NCI-H1105 treated with DMSO at 0.1 percent for 48 hours (cell line): ENCODE measurements around the gene CLK3.
A peak's percentile ranks its signal among the peaks of the same experiment; 100 is the strongest.

Experiments used
- DNase-seq: peaks from one replicate; lab custom pipeline; 2025; lab: John Stamatoyannopoulos, UW

The CLK3 gene

DNA sequence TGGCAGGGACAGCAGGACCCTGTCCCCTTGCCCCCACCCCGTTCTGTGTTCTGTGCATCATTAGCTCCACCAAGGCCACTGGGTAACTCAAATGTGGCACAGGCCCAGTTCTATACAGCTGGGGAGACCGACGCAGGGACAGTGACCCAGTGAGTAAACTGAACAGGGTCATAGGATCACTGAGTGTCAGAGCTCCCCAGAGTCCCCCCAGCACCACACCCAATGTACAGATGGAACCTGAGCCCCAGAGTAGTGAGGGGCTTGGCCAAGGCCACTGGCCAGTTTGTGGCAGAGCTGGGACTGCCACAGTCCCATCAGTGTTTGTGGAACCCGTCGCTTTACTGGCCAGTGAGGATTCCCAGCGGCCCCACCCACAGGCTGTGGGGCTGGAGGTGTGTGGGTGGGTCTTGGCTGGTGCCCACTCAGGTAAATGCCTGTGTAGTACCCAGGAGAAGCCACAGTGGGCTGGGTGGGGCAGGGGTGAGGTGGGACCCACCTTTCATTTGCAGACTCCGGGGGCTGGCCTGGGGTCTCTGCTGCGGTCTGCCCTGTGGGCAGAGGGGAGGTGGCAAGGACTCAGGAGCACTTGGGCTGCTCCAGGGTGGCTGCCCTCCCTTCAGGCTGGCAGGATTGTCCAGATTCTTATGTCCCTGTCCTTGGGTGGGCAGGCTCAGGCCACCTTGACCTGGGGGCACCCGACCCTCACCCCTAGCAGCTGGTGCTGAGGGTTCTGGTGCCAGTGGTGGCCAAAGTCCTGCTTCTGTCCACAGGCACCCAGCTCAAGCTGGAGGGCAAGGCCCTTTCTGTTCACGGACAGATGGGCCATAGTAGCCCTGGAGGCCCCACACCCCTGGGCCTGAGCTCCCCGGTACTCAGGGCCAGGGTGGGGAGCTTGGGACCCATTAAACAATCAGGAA is 11.6 kb upstream of the CLK3 start:
- no peak for DNase-seq

DNA sequence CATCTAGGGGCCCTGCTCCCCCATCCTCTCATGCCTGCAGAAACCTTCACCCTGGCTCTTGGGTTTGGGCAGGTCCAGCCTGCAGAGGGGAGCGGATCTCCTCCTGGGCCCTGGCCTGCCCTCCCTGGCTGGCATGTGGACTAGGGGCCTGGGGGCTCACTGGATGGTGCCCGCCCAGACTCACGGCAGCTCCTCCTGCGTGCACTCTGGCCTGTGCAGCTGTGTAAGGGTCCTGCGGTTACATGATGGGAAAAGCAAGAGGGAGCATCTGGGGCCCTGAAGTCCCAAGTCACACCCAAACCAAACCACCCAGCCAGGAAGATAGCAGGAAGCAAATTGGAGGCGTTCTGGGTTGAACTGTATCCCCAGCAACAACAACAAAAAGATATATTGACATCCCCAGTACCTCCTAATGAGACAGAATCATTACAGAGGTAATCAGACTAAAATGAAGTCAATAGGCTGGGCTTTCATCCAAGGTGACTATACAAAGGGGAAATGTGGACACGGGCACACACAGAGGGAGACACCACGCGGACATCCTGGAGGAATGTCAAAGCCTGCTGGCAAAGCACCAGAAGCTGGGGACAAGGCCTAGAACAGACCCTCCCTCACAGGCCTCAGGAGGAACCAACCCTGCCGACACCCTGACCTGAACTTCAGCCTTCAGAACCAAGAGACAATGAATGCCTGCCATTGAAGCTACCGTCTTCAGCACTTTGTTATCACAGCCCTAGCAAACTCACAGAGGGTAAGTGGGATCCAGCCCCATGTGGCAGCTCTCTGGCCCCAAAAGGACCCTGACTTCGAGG is 10.4 kb upstream of the CLK3 start:
- DNase-seq = peak; percentile 5

DNA sequence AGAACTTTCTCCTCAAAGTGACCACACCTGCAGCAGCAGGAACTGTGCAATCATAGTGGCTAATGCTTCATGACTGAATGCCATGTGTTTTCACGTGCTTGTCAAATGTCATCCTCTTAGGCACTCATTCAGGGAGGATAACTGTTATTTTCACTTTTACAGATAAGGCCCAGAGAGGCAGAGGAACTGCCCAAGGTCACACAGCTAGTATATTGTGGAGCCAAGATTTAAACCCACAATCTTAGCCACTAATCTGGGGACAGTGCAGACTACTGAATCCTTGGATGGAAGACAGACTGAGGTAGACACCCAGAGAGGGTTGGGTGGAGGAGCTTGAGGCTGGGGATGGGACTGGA is 9.9 kb upstream of the CLK3 start:
- DNase-seq = no peak

DNA sequence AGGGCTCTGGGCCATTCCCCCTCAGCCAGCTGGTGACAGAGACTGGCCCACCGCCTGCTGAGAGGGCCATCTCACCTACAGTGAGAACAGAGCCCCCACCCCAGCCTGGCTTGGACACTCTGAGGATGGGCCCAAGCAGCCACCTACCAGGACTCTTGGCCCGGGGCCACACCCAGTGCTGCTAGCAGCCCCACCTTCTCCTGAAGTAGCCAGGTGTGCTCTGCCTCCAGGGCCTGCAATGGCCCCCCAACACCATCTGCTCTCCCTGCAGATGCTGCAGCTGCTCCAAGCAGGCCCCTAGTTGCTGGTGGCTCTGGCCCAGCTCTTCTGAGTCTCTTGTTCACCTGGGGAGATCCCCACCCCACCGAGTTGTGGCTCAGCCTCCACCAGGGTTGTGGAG is 6.8 kb upstream of the CLK3 start:
- DNase-seq = no peak

DNA sequence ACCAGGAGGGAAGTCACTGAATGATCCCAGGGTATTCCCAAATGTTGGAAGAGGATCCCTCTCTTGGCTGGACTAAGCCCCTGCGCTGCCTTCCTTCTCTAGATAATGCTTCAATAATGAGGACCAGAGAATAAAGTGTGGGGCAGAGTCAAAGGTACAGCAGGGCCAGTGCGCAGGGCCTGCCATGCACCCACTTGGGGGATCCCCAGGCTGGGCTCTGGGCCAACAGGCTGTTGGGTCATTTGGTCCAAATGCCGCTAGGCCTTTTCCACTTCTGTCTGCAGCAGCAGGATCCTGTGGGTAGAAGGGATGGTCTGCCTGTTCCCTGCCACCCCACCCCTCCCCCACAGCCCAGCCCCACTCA is 5.7 kb upstream of the CLK3 start:
- DNase-seq = no peak

DNA sequence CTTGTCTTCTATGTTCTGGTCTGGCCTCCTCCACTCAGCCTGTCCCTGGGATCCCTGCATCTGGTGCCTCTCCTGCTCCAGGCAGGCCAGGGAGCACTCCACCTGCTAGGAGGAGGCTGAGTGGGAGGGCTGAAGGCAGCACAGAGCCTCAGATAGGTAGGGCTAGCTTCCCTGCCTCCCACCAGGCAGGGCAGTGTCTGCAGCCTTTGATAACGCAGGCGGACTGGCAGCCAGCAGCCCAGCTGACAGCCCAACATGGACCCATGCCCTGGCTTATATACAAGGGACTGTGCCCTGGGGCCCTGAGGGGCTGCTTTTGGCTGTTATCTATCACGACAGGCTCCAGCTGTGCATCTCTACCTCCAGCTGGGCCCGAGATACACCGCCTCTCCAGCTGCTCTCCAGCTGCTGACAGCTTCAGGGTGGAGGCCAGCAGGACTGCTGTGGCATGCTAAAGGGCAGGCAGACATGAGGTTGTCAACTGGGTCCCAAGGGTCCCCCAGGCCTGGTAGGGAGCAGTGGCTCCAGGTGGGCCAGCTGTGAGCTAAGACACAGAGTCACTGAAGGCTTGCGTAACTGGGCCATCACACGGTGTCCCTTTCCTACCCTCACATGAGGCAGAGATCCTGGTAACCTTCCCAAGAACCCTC is 5.2 kb upstream of the CLK3 start:
- no peak for DNase-seq

DNA sequence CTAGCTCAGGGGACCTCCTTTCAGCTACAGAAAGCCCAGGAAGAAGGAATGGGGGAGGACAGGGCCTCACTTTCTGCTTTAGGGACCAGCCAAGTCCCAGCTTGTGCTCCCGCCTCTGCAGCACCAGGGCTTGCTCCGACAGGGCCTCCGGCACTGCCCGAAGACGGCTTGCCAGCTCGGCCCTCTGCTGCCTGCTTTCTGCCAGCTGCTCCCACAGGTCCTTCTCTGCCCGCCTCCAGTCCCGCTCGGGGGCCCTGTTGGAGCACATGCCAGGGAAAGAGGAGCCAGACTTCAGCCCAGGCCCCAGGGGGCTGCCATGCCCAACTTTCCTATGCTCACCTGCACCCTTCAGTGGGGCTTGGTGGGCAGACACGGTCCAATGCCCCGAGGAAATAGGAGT is 4.3 kb upstream of the CLK3 start:
- no peak for DNase-seq

DNA sequence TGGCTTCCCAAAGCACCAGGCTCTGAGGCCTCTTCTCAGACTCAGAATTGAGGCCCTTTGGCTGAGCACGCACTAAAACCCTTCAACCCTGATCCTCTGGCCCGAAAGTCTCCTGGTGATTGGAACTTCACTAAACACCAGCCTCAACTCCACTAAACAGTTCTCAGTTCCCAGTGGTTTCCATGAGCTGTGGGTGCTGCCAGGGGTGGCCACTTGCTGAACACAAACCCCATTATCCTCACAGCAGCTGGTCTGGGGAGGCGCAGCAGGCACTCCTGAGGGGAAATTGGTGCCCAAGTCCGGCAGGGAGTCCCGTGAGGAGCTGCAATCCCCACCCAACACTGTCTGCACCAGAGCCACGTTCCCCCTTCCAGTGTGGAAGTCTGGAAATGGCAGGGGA is 3.8 kb upstream of the CLK3 start:
- DNase-seq = no peak

DNA sequence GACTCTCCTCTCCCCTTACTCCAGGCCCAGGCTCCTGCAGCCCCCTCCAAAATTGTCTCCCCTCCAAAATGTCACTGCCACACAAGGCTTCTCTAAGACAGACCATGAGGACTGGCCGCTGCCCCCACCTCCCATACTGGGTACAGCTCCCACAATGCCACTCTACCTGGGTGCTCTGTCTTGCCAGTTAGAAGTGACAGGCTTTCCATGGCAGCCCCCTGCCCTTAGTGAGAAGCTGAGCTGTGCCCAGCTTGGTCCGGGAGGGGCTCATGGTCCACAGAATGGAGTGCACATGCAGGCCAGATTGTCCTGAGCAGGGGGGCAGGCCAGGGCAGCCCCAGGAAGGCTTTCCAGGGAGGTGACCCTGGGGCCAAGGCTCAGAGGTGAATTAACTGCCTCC is 3.0 kb upstream of the CLK3 start:
- no peak for DNase-seq

DNA sequence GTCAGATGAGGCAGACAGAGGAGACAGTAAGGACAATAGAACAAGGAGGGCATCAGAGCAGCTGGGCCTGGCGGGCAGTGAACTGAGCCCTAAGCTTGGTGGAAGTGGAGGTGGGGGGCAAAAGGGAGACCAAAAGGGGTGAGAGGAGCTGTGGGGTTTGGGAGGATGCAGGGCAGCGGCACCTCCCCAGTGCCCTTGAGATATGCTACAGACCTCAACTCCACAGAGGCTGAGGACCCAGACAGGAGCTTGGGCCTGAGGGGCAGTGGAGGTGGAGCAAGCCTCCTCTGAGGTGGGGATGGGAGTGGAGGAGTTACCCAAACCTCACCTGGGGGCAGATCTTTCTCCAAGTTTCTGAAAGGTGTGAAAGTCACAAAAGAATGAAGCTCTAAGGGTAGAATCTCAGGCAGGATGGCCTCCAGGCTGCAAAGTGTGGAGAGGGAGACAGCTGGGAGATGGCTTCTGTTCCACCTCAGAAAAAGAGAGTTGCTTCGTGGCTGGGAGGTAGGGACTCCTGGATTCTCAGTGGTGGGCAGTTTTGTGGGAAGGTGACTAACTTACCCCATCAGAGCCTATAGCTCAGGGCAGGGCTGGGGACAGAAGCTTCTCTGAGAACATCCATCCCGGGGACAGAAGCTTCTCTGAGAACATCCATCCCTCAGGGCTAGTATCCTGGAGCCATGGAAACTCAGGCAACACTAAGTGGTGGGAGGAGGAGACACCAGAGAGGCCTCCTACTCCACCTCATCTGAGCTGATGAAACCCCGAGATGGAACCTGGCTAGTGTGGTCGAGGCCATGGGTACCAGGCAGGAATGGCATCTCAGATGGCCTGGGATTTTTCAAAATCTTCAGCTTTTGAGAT is 2.3 kb upstream of the CLK3 start:
- no peak for DNase-seq

DNA sequence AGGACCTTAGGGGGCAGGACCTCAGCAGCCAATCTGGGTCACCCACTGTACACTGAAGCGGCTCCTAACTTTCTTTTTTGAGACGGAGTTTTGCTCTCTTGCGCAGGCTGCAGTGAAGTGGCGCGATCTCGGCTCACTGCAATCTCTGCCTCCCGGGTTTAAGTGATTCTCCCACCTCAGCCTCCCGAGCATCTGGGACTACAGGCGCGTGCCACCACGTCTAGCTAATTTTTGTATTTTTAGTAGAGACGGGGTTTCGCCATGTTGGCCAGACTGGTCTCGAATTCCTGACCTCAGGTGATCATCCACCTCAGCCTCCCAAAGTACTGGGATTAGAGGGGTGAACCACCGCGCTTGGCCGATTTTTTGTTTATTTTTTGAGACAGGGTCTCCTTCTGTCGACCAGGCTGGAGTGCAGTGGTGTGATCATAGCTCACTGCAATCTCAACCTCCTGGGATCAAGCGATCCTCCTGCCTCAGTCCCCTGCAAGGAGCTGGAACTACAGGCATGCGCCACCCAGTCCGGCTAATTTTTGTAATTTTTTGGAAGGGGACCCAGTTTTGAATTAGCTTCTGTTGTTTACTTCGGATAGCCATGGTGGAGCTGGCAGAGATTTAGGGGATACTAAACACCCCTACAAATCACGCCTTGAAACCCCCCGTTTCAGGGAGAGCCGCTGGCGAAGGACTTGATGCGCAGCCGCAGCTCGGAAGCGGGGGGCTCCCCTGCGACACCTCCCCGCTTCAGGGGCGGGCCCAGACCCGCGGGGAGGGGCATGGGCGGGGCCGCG is 1.5 kb upstream of the CLK3 start:
- DNase-seq = no peak

DNA sequence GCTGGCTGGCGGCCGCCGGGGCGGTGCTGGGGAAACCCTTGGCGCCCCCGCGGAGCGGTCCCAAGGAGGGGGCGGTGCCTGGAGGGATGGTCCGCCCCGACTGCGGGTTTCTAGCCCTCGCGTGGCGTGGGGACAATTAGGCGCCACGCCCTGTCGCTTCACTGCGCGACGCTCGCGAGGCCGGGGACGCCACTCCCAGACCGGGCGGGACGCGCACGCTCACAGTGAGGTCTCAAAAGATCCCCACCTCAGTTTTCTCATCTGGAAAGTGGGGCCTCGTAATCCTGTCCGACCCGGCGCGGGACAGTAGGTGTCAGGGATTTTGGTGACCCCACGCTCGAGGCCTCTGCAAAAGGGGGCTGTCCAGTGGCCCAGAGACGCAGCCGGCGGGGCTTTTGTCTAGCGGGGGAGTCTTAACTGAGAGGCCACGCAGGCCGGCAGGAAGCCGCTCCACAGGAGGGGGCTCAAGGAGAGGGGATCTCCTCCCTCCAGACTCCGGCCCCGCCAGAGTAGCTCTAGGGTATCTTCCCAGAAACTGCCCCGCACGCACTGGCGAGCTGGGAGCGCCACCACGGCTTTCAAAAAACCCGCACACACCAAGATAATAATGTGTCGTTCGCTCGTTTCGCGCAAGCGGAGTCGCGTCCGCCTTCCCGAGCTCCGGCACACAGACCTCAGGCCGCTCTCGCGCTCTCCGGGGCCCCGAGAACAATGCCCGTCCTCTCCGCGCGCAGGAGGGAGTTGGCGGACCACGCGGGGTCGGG is 710 bp upstream of the CLK3 start:
- DNase-seq = peak; percentile 15

DNA sequence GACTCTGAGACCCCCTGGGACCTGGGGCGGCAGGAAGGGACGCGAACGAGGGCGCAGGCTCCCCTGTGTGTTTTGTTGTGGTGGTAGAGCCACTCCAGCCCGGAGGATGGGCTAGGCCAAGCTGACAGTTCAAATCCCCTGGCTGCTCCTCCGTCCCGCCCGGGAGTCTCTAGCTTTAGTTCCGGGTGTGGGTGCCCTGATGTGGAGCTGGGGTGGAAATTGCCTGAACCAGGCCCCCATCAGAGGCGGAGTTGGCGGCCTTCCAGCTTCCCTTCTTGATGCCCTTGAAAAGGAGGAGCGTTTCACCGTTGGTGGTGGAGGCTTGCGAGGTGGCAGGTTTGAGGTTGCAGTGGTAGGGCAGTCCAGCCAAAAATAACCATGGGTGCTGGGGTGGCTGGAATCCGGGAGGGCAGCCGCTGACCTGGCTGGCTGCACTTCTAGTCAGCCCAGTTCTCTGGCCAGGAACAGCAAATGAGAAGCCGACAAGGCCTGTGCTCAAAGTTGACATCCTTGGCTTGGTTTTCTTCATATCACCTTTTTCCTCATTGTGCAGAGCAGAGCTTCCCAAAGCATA is 817 bp downstream of the CLK3 start:
- peak; percentile 11 for DNase-seq

DNA sequence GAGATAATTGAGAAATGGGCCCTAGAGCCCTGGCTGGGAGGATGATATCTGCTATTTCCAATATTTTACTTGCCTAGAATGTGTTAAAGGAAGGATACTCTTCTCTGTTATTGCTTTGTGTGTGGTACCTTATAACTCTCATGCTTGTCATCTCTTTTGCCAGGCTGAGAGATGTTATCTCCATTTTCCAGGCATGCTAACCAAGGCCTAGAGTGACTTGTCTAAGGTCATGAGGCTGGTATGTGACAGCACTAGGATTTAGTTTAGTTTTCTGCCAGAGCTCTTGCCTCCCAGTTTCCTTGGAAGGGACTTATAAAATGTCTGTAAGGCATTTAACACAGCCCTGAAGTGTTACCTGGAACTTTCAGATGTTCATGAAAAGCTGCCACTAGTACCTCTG is 1.4 kb downstream of the CLK3 start:
- DNase-seq = no peak

DNA sequence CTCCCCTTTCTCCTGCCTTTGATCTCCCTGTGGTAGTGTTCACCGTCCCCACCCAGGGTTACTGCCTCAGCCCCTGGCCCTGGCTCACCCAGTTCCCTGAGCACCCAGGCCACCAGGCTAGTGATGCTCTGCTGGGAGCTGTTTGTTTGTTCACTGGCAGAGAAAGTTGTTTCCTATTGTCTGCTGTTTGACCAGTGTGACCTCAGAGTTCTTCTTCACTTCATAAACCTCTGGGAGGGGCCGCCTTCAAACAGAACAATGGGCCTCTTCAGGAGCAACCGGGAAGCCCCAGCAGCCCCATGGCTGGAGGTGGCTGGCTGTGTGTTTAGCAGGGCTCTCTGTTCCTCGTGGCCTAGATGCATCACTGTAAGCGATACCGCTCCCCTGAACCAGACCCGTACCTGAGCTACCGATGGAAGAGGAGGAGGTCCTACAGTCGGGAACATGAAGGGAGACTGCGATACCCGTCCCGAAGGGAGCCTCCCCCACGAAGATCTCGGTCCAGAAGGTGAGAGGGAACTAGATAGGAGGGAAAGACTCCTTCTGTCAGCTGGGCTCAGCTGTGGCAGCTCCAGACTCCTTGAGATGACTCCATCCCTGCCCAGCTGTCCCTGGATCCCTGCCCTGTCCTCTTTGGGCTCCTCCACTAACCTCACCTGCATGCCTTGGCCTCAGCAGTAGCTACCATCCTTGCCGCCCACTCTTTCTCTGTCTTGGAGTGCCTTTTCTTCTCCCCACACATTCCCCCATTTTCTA is 3.4 kb downstream of the CLK3 start:
- DNase-seq = no peak

DNA sequence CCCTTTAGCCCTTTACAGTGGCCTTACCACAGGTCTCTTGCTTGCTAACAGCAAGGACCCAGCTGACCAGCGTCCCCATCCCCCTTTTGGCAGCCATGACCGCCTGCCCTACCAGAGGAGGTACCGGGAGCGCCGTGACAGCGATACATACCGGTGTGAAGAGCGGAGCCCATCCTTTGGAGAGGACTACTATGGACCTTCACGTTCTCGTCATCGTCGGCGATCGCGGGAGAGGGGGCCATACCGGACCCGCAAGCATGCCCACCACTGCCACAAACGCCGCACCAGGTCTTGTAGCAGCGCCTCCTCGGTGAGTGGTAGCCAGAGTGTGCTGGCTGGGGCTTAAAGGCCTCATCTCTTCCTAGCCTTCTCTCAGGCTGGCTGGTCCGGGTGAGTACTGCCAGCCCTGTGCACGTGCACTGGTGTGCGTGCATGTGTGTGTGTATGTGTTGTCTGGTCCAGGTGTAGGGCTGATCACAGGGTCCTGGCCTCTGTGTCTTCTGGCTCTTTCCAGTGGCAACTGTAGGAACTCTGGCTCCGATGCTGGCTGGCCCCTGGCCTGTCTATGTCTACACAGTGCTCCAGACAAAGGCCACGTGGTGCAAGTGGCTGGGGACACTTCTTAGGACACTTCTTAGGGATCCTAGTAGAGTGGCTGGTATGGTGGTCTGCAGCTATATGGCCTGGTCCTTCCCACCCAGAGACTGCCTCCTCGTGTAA is 4.4 kb downstream of the CLK3 start:
- DNase-seq = no peak

DNA sequence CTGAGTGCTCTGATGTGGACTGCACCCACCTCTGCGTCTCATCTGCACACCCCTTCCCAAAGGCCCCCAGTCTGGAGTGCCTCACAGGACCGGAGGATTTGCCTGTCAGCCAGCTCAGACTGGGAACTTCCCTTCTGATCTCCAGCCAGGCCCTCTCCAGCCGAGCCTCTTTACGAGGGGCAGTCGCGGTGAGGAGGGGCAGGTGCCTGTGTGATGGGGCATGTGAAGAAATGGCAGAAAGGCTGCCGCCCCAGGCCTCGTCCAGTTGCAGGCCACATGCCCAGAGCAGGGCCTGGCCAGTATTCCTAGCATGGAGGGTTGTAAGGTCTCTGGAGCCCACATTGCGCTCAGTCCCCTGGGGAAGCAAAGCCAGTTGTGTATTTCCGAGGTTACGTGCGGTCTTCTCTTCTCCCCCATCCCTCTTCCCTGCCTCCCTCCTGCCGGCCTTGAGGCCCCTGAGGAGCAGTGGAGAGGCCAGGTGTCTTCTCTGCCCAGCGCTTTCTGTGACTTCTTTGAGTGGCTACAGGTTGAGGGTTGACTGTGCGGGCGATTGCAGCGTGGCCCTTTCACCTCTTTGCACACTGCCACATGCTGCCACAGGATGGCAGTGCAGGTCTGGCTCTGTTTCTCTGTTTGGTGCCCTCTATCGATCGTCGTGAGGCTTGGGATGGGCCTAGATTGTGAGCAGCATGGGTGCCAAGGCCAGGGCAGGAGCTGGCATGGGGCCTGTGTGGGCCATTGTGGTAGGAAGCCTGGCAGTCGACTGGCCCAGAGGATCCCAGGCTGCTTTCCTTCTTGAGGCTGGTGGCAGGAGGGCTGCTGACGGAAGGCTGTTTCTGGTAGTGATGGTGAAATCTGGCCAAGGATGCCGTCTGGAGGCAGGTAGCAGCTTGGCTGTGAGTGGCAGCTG is 5.3 kb downstream of the CLK3 start:
- DNase-seq = peak; percentile 9

DNA sequence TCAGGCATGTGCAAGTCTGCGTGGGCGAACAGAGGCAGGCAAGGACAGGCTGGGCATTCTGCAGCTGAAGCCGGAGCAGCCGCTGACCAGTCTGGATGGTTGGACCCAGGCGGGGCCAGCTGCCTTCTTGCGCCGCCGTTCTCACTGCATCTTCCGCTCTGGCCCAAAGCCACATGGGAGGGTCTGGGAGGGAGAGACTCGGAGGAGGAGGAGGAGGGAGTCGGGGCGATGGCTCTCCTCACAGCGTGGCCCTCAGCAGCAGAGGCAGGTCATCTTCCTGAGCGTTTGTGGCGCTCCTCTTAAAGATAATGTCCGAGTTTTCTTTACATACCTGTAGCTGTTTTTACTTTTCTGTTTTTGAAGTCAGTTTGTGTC is 5.9 kb downstream of the CLK3 start:
- DNase-seq = no peak
